HepG2 (cell line): ENCODE results near the gene TTC39B. TPM values are rescaled to one million over a fixed set of nuclear protein-coding genes. Genes with fewer than 3 reads are reported as not detected.

Experiments
- ATAC-seq: fragments of 200-7000 bp; cut with Tn5 transposase; 3 replicates; pipeline ENCODE4 v1.9.1; 2020; ENCODE audit warnings: mild to moderate bottlenecking, moderate library complexity
- BruUV-seq: library from RNA; stranded (reverse); fragments of 400-500 nt; replicated peaks from 2 replicates; lab custom pipeline; 2021; lab: Mats Ljungman, UMichigan
- CTCF ChIA-PET: fragments of 300-600 bp; formaldehyde crosslinking; extraction: SDS; loops from one replicate; lab custom pipeline; 2021; ENCODE audit warnings: low total read pairs, inconsistent platforms, low intra/inter-chr PET ratio; lab: Yijun Ruan, JAX
- POLR2A ChIA-PET: fragments of 350-600 bp; sonication (Branson Sonifier 250); formaldehyde crosslinking; loops from one replicate; lab custom pipeline; 2020; ENCODE audit warnings: antibody characterized with exemption, inconsistent platforms; lab: Yijun Ruan, JAX
- DNase-seq: peaks from one replicate; pipeline ENCODE4 v3.0.0-alpha.2; 2015; ENCODE audit warnings: low spot score
- FAIRE-seq: peaks from 3 replicates; lab custom pipeline; 2011; peaks lifted over from hg19 to GRCh38; lab: Jason Lieb, UNC
- H2AFZ ChIP-seq: one replicate; pipeline ENCODE4 v1.6.1; 2011; ENCODE audit warnings: low read length, inconsistent platforms
- H3K27ac ChIP-seq: fragments of 300-600 bp; 3 replicates; pipeline ENCODE4 v1.8.0; 2011; ENCODE audit warnings: mixed run types, mild to moderate bottlenecking, mixed read lengths, low read length, inconsistent platforms; ENCODE audit not compliant: insufficient read depth; ENCODE audit errors: extremely low read length
- H3K27me3 ChIP-seq, 2 experiments: fragments of 200-600 bp in 1 of 2; 2 replicates in 1 of 2; 3 replicates in 1 of 2; pipeline versions ENCODE4 v1.6.0 to v1.8.0; 2011; ENCODE audit warnings: low read length in 2 of 2, mild to moderate bottlenecking in 2 of 2, moderate library complexity in 2 of 2, inconsistent platforms in 1 of 2; ENCODE audit not compliant: insufficient read depth in 2 of 2, control insufficient read depth in 1 of 2
- H3K36me3 ChIP-seq, 2 experiments: fragments of 200-600 bp in 1 of 2; replicated peaks in 1 of 2; 2 replicates in 1 of 2; 3 replicates in 1 of 2; pipeline versions ENCODE4 v1.5.1 to v1.8.0; 2011; ENCODE audit warnings: low read length in 2 of 2, inconsistent platforms in 1 of 2; ENCODE audit not compliant: insufficient read depth in 2 of 2, control insufficient read depth in 1 of 2
- H3K4me1 ChIP-seq: 2 replicates; pipeline ENCODE4 v1.5.1; 2012; ENCODE audit warnings: low read length, inconsistent platforms; ENCODE audit not compliant: insufficient read depth
- H3K4me2 ChIP-seq: 2 replicates; pipeline ENCODE4 v1.6.0; 2011; ENCODE audit warnings: low read depth, low read length, inconsistent platforms
- H3K4me3 ChIP-seq, 3 experiments: fragments of 200-600 bp in 1 of 3; sonication (generic), shearing (Covaris generic) in 1 of 3; replicated peaks in 1 of 3; 2 replicates each; pipeline ENCODE4 v1.5.1; 2011 to 2016; ENCODE audit warnings: low read length in 3 of 3, inconsistent platforms in 2 of 3, low read depth in 2 of 3, mild to moderate bottlenecking in 2 of 3, control low read depth in 1 of 3, mixed read lengths in 1 of 3; ENCODE audit not compliant: insufficient read depth in 1 of 3
- H3K79me2 ChIP-seq: one replicate; pipeline ENCODE4 v1.6.1; 2011; ENCODE audit warnings: low read length, inconsistent platforms; ENCODE audit not compliant: insufficient read depth
- H3K9ac ChIP-seq: 2 replicates; pipeline ENCODE4 v1.6.0; 2011; ENCODE audit warnings: mild to moderate bottlenecking, low read depth, low read length, inconsistent platforms; ENCODE audit not compliant: insufficient read depth
- H3K9me3 ChIP-seq: 2 replicates; pipeline ENCODE4 v1.5.1; 2012; ENCODE audit warnings: mild to moderate bottlenecking, low read length
- H4K20me1 ChIP-seq: 2 replicates; pipeline ENCODE4 v1.6.0; 2011; ENCODE audit warnings: inconsistent platforms, mild to moderate bottlenecking, low read length, moderate library complexity; ENCODE audit not compliant: insufficient read depth
- ATAD3A ChIP-seq: sonication (generic); formaldehyde crosslinking; IDR thresholded peaks from 2 replicates; pipeline ENCODE4 v1.4.0; 2020; ENCODE audit warnings: missing genetic modification reagents
- ELF1 ChIP-seq: sonication (generic); formaldehyde crosslinking; IDR thresholded peaks from 2 replicates; pipeline ENCODE4 v1.4.0; 2020; ENCODE audit warnings: missing genetic modification reagents
- MTA1 ChIP-seq: sonication (generic); formaldehyde crosslinking; IDR thresholded peaks from 2 replicates; pipeline ENCODE4 v1.4.0; 2020; ENCODE audit warnings: missing genetic modification reagents, mild to moderate bottlenecking, borderline replicate concordance
- NPAS2 ChIP-seq: sonication (generic); formaldehyde crosslinking; IDR thresholded peaks from 2 replicates; pipeline ENCODE4 v1.8.0; 2022; ENCODE audit warnings: mild to moderate bottlenecking, missing genetic modification reagents, borderline replicate concordance
- SRF ChIP-seq: IDR thresholded peaks from 2 replicates; pipeline ENCODE4 v1.6.1; 2011; ENCODE audit warnings: mild to moderate bottlenecking, low read depth, low read length, moderate library complexity
- ZNF251 ChIP-seq: sonication (generic); formaldehyde crosslinking; IDR thresholded peaks from 2 replicates; pipeline ENCODE4 v1.9.0; 2021; ENCODE audit warnings: mild to moderate bottlenecking, missing genetic modification reagents
- ZNF253 ChIP-seq: sonication (generic); formaldehyde crosslinking; IDR thresholded peaks from 2 replicates; pipeline ENCODE4 v1.8.0; 2022; ENCODE audit warnings: mild to moderate bottlenecking, missing genetic modification reagents, borderline replicate concordance
- ZSCAN30 ChIP-seq: sonication (generic); formaldehyde crosslinking; IDR thresholded peaks from 2 replicates; pipeline ENCODE4 v1.5.0; 2020; ENCODE audit warnings: mild to moderate bottlenecking, missing genetic modification reagents
- WGBS: methylation state at CpG from one replicate; pipeline ENCODE4 v1.1.6; 2017; ENCODE audit warnings: low lambda C conversion rate; 5-methylcytosine and 5-hydroxymethylcytosine counted together
- in situ Hi-C: cut with HindIII; loops from 2 replicates; pipeline ENCODE4 v1.10.0; 2017; ENCODE audit warnings: low pct_unique_long_range_greater_than_20kb; ENCODE audit not compliant: extremely low pct_ligation_motif_present
- intact Hi-C: fragments of 100-400 bp; cut with micrococcal nuclease; formaldehyde crosslinking; loops from one replicate; pipeline ENCODE4 v1.10.0; 2022; ENCODE audit not compliant: unreplicated experiment
- polyA plus RNA-seq, 8 experiments: library from polyadenylated mRNA; depleted of rRNA in 3 of 8; stranded (reverse) in 7 of 8; unstranded in 1 of 8; fragments of >200 nt; fragmentation: Illumina TruSeq in 4 of 8; extraction: Trizol in 4 of 8; gene quantifications; 2 replicates each; pipeline versions ENCODE4 v1.2.1 to v1.2.3, GENCODE V29; 2011 to 2016; ENCODE audit warnings: low read depth in 4 of 8, missing spikeins in 1 of 8, mixed read lengths in 1 of 8; ENCODE audit not compliant: insufficient read depth in 1 of 8
- total RNA-seq, 5 experiments: library from RNA; depleted of rRNA; stranded (reverse); fragments of >200 nt; fragmentation: Illumina TruSeq; extraction: Trizol; gene quantifications; 2 replicates each; pipeline ENCODE4 v1.2.3, GENCODE V29; 2016; ENCODE audit warnings: low read depth in 1 of 5
- TF ChIP-seq, protein P1 (sequence below): IDR thresholded peaks from 2 replicates; pipeline ENCODE4 v1.6.1; 2012; ENCODE audit warnings: inconsistent platforms
- TF ChIP-seq, protein P2 (sequence below): IDR thresholded peaks from 2 replicates; pipeline ENCODE4 v1.6.1; 2016; ENCODE audit warnings: low read depth, borderline replicate concordance
- TF ChIP-seq, protein P3 (sequence below): sonication (generic); formaldehyde crosslinking; IDR thresholded peaks from 2 replicates; pipeline ENCODE4 v1.4.0; 2020; ENCODE audit warnings: missing genetic modification reagents
- TF ChIP-seq, protein P4 (sequence below): sonication (generic); formaldehyde crosslinking; IDR thresholded peaks from 2 replicates; pipeline ENCODE4 v1.4.0; 2020; ENCODE audit warnings: mild to moderate bottlenecking, missing genetic modification reagents
- TF ChIP-seq, protein P5 (sequence below): IDR thresholded peaks from 2 replicates; pipeline ENCODE4 v1.6.1; 2016; ENCODE audit warnings: missing genetic modification reagents, missing compliant biosample characterization
- TF ChIP-seq, protein P6 (sequence below): sonication (generic); formaldehyde crosslinking; IDR thresholded peaks from 2 replicates; pipeline ENCODE4 v1.4.0; 2020; ENCODE audit warnings: missing genetic modification reagents

TTC39B gene
- total and polyA plus RNA-seq, 2 of the 13 experiments (the other 11 are each of a cell fraction or from before 2014, with no cell fraction given) = 14.3 to 19.4 TPM

DNA sequence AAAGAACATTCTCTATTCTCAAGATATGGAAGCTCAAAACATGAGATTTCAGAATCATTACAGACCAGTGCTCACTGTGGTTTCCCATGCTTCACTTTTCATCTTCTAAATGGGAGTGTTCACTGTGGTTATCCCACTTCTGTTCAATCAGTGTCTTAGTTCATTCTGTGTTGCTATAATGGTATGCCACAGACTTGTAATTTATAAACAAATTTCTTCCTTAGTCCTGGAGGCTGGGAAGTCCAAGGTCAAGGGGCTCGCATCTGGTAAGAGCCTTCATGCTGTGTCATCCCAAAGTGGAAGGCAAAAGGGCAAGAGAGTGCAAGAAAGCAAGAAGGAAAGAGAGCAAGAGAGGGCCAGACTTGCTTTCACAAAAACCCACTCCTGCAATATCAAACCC lies 146.3 kb downstream of the TTC39B start (continued):
- TF ChIP-seq, protein P1, sequence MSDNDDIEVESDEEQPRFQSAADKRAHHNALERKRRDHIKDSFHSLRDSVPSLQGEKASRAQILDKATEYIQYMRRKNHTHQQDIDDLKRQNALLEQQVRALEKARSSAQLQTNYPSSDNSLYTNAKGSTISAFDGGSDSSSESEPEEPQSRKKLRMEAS = no peak
- TF ChIP-seq, protein P2, sequence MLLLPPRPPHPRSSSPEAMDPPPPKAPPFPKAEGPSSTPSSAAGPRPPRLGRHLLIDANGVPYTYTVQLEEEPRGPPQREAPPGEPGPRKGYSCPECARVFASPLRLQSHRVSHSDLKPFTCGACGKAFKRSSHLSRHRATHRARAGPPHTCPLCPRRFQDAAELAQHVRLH (CRISPR knock-in tag) = no peak
- no peak for TF ChIP-seq ZNF253

DNA sequence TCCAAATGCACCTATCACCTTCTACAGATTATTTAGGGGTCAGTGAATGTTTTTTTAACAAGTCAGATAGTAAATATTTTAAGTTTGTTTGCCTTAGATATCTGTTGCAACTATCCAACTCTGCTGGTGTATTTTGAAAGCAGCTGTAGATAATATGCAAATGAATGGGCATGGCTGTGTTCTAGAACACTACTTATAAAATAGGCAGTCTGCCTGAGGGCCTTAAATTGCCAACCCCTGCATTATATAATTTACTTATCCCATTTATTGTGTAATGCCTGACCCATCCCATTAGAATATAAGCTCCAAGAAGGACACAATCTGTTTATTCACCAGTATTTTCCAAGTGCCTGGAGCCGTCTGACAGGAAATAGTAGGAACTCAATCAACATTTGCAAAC lies 149.0 kb downstream of the TTC39B start:
- TF ChIP-seq ZSCAN30 (CRISPR knock-in tag) (no peak), ZNF251 (CRISPR knock-in tag) (no peak), ELF1 (CRISPR knock-in tag) (no peak), MTA1 (CRISPR knock-in tag) (no peak), SRF (no peak), NPAS2 (CRISPR knock-in tag) (no peak), ATAD3A (CRISPR knock-in tag) (no peak)
- TF ChIP-seq, protein P3, sequence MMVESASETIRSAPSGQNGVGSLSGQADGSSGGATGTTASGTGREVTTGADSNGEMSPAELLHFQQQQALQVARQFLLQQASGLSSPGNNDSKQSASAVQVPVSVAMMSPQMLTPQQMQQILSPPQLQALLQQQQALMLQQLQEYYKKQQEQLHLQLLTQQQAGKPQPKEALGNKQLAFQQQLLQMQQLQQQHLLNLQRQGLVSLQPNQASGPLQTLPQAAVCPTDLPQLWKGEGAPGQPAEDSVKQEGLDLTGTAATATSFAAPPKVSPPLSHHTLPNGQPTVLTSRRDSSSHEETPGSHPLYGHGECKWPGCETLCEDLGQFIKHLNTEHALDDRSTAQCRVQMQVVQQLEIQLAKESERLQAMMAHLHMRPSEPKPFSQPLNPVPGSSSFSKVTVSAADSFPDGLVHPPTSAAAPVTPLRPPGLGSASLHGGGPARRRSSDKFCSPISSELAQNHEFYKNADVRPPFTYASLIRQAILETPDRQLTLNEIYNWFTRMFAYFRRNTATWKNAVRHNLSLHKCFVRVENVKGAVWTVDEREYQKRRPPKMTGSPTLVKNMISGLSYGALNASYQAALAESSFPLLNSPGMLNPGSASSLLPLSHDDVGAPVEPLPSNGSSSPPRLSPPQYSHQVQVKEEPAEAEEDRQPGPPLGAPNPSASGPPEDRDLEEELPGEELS (CRISPR knock-in tag) = no peak
- TF ChIP-seq, protein P4, sequence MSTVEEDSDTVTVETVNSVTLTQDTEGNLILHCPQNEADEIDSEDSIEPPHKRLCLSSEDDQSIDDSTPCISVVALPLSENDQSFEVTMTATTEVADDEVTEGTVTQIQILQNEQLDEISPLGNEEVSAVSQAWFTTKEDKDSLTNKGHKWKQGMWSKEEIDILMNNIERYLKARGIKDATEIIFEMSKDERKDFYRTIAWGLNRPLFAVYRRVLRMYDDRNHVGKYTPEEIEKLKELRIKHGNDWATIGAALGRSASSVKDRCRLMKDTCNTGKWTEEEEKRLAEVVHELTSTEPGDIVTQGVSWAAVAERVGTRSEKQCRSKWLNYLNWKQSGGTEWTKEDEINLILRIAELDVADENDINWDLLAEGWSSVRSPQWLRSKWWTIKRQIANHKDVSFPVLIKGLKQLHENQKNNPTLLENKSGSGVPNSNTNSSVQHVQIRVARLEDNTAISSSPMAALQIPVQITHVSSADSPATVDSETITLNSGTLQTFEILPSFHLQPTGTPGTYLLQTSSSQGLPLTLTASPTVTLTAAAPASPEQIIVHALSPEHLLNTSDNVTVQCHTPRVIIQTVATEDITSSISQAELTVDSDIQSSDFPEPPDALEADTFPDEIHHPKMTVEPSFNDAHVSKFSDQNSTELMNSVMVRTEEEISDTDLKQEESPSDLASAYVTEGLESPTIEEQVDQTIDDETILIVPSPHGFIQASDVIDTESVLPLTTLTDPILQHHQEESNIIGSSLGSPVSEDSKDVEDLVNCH (CRISPR knock-in tag) = no peak
- TF ChIP-seq, protein P5, sequence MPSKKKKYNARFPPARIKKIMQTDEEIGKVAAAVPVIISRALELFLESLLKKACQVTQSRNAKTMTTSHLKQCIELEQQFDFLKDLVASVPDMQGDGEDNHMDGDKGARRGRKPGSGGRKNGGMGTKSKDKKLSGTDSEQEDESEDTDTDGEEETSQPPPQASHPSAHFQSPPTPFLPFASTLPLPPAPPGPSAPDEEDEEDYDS (CRISPR knock-in tag) = no peak
- TF ChIP-seq, protein P6, sequence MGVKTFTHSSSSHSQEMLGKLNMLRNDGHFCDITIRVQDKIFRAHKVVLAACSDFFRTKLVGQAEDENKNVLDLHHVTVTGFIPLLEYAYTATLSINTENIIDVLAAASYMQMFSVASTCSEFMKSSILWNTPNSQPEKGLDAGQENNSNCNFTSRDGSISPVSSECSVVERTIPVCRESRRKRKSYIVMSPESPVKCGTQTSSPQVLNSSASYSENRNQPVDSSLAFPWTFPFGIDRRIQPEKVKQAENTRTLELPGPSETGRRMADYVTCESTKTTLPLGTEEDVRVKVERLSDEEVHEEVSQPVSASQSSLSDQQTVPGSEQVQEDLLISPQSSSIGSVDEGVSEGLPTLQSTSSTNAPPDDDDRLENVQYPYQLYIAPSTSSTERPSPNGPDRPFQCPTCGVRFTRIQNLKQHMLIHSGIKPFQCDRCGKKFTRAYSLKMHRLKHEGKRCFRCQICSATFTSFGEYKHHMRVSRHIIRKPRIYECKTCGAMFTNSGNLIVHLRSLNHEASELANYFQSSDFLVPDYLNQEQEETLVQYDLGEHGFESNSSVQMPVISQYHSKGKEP (CRISPR knock-in tag) = no peak
- BruUV-seq = no TSS peak
- intact Hi-C loops = no loop called here
- Histone ChIP-seq H3K36me3 (no peaks in the 10 kb centered on the region), H3K4me1 (no peaks in the 10 kb centered on the region), H3K79me2 (no peaks in the 10 kb centered on the region), H3K9ac (no peak overlapping the region), H3K4me3 (no peak overlapping the region), H3K9me3 (no peaks in the 10 kb centered on the region), H3K4me2 (no peak overlapping the region), H3K27me3 (peaks cover 0 to 4% of the 10 kb centered on the region in 2 experiments; a peak in 1 of 5 replicates), H2AFZ (no peak overlapping the region), H4K20me1 (no peaks in the 10 kb centered on the region), H3K27ac (no peak overlapping the region)
- 13% methylated on average over 1 of the region's 1 CpG for WGBS
- in situ Hi-C loops = no loop called here
- ChIA-PET CTCF (no interaction called here), POLR2A (no interaction called here)
- DNase-seq = no peak
- no peak for FAIRE-seq
- ATAC-seq = no peak
